Osteoblast (primary cell): ENCODE data around the gene LITAFD. TPM values are rescaled to one million over a fixed set of nuclear protein-coding genes. Genes with fewer than 3 reads are reported as not detected.
A peak's percentile ranks its signal among the peaks of the same experiment; 100 is the strongest.

Source experiments
- DNase-seq: peaks from one replicate; pipeline ENCODE4 v3.0.0; 2011; ENCODE audit warnings: low spot score, mixed read lengths; ENCODE audit not compliant: insufficient read length; ENCODE audit errors: missing footprints
- H2AFZ ChIP-seq: 2 replicates; pipeline ENCODE4 v1.6.0; 2011; ENCODE audit warnings: mild to moderate bottlenecking, low read length
- H3K27ac ChIP-seq: 2 replicates; pipeline ENCODE4 v1.5.1; 2011; ENCODE audit warnings: mild to moderate bottlenecking, low read depth, low read length, moderate library complexity
- H3K27me3 ChIP-seq: 2 replicates; pipeline ENCODE4 v1.6.0; 2012; ENCODE audit warnings: mild to moderate bottlenecking, control low read depth, inconsistent platforms, low read length, moderate library complexity; ENCODE audit not compliant: insufficient read depth
- H3K36me3 ChIP-seq: 2 replicates; pipeline ENCODE4 v1.5.1; 2011; ENCODE audit warnings: mild to moderate bottlenecking, low read length, control low read depth, moderate library complexity; ENCODE audit not compliant: insufficient read depth
- H3K4me1 ChIP-seq: 2 replicates; pipeline ENCODE4 v1.5.1; 2011; ENCODE audit warnings: mild to moderate bottlenecking, low read length, control low read depth, moderate library complexity; ENCODE audit not compliant: insufficient read depth
- H3K4me2 ChIP-seq: 2 replicates; pipeline ENCODE4 v1.6.0; 2011; ENCODE audit warnings: mild to moderate bottlenecking, low read length; ENCODE audit not compliant: insufficient read depth
- H3K4me3 ChIP-seq: fragments of 200-600 bp; sonication (generic); 3 replicates; pipeline ENCODE4 v1.5.1; 2012; ENCODE audit warnings: mild to moderate bottlenecking, low read length, inconsistent platforms; ENCODE audit not compliant: insufficient read depth
- H3K79me2 ChIP-seq: 2 replicates; pipeline ENCODE4 v1.6.0; 2012; ENCODE audit warnings: mild to moderate bottlenecking, low read length, control low read depth, inconsistent platforms; ENCODE audit not compliant: insufficient read depth
- H3K9me3 ChIP-seq: 2 replicates; pipeline ENCODE4 v1.5.1; 2011; ENCODE audit warnings: low read depth, low read length, control low read depth
- H4K20me1 ChIP-seq: 2 replicates; pipeline ENCODE4 v1.6.0; 2012; ENCODE audit warnings: mild to moderate bottlenecking, low read length, control low read depth; ENCODE audit not compliant: insufficient read depth
- CTCF ChIP-seq: IDR thresholded peaks from 2 replicates; pipeline ENCODE4 v1.5.1; 2011; ENCODE audit warnings: mild to moderate bottlenecking, low read depth, low read length, moderate library complexity; ENCODE audit errors: extremely low read depth
- total RNA-seq: library from RNA; depleted of rRNA; stranded (reverse); fragments of >200 nt; gene quantifications from 2 replicates; pipeline ENCODE4 v1.2.3, GENCODE V29; 2012

Gene LITAFD
- total RNA-seq, 1 donor, result not detected

- Histone ChIP-seq H3K4me1 (peaks cover 31% of the 10 kb centered on the region), H2AFZ (no peak overlapping the region), H3K4me3 (peak overlapping the region; percentile 75)
Observed at GRCh38 chr16:8866118-8866883, 15.8 kb upstream of the LITAFD start.

GRCh38 chr16:8866884-8867215 is 15.3 kb upstream of the LITAFD start:
- Histone ChIP-seq H3K4me2 (peak overlapping the region; percentile 89), H3K27me3 (no peaks in the 10 kb centered on the region), H3K79me2 (peaks cover 62% of the 10 kb centered on the region), H3K27ac (no peak overlapping the region), H2AFZ (no peak overlapping the region), H3K4me3 (peak overlapping the region; percentile 75), H4K20me1 (peaks cover 43% of the 10 kb centered on the region), H3K36me3 (no peaks in the 10 kb centered on the region), H3K9me3 (no peaks in the 10 kb centered on the region), H3K4me1 (peaks cover 34% of the 10 kb centered on the region)
- no peak for DNase-seq
- no peak for TF ChIP-seq CTCF

More at GRCh38 chr16:8866118-8866883, 15.8 kb upstream of the LITAFD start:
- peaks cover 67% of the 10 kb centered on the region for H3K79me2 ChIP-seq
- H3K4me2 ChIP-seq, result peak overlapping the region; percentile 89
- no peak for TF ChIP-seq CTCF
- DNase-seq, result peak; percentile 90
- no peaks in the 10 kb centered on the region for H3K9me3 ChIP-seq
- peaks cover 48% of the 10 kb centered on the region for H4K20me1 ChIP-seq
- no peak overlapping the region for H3K27ac ChIP-seq
- no peaks in the 10 kb centered on the region for H3K27me3 ChIP-seq
- H3K36me3 ChIP-seq, result no peaks in the 10 kb centered on the region

- Histone ChIP-seq H3K36me3 (no peaks in the 10 kb centered on the region), H3K9me3 (no peaks in the 10 kb centered on the region), H2AFZ (peak overlapping the region; percentile 69), H3K4me1 (peaks cover 34% of the 10 kb centered on the region), H3K4me2 (peak overlapping the region; percentile 89), H3K4me3 (peak overlapping the region; percentile 75), H3K79me2 (peaks cover 57% of the 10 kb centered on the region), H3K27ac (peak overlapping the region; percentile 21), H4K20me1 (peaks cover 41% of the 10 kb centered on the region), H3K27me3 (no peaks in the 10 kb centered on the region)
- peak; percentile 92 for DNase-seq
- no peak for TF ChIP-seq CTCF
Observed at GRCh38 chr16:8867216-8867931, 14.8 kb upstream of the LITAFD start.

GRCh38 chr16:8867932-8868415 is 14.2 kb upstream of the LITAFD start:
- Histone ChIP-seq H3K4me2 (peak overlapping the region; percentile 89), H3K4me1 (peaks cover 34% of the 10 kb centered on the region), H3K79me2 (peaks cover 51% of the 10 kb centered on the region), H3K27ac (peak overlapping the region; percentile 21), H3K4me3 (peak overlapping the region; percentile 75), H4K20me1 (peaks cover 35% of the 10 kb centered on the region), H2AFZ (peak overlapping the region; percentile 69), H3K9me3 (no peaks in the 10 kb centered on the region), H3K27me3 (no peaks in the 10 kb centered on the region), H3K36me3 (no peaks in the 10 kb centered on the region)
- TF ChIP-seq CTCF, result no peak
- peak; percentile 94 for DNase-seq
